ENCODE results near the gene CDC42EP3.

DNA sequence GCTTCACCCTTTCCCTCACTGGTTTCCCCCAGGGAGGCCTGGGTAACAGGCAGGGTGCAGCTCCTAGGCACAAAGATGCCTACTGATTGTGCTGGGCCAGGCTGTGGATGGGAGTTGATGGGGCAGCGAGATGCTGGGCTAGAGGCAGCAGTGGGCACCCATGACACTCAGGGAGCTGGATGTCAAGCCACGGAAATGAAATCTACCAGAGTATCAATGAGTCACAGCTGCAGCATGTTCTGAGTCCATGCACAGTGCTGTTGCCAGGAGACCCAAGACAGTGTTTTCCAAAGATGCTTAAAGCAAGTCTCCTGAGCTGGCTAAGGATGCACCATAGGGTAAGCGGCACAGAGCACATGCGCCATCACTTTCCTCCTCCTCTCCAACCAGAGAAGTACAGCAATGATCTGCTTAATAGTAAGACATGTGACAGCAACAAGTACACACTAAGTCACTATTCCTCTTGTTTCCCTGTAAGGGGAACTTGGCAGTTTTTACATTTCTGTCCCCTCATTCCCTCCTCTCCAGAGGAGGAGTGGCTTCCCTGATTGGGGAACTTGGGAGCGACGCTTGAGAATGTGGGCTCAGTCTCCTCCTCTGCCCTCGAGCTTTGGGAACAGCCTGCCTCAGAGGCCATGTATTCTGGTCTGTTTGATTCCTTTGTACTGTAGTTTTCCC, 57.2 kb downstream of the CDC42EP3 start:
- TF ChIP-seq, protein P1, sequence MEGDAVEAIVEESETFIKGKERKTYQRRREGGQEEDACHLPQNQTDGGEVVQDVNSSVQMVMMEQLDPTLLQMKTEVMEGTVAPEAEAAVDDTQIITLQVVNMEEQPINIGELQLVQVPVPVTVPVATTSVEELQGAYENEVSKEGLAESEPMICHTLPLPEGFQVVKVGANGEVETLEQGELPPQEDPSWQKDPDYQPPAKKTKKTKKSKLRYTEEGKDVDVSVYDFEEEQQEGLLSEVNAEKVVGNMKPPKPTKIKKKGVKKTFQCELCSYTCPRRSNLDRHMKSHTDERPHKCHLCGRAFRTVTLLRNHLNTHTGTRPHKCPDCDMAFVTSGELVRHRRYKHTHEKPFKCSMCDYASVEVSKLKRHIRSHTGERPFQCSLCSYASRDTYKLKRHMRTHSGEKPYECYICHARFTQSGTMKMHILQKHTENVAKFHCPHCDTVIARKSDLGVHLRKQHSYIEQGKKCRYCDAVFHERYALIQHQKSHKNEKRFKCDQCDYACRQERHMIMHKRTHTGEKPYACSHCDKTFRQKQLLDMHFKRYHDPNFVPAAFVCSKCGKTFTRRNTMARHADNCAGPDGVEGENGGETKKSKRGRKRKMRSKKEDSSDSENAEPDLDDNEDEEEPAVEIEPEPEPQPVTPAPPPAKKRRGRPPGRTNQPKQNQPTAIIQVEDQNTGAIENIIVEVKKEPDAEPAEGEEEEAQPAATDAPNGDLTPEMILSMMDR (IDR thresholded peaks at IDR 0.05) = no peak
- no peak for TF ChIP-seq EP300 (IDR thresholded peaks at IDR 0.05)
